Stimulated activated CD8-positive, alpha-beta memory T cell treated with anti-CD3 and anti-CD28 coated beads, Interleukin-15, amount 100 ng/mL, for 48 hours (primary cell): ENCODE data around the gene DOCK10.

Source experiments
- DNase-seq, 2 donors: peaks; one replicate each; pipeline ENCODE4 v3.0.0-alpha.2; 2020; ENCODE audit warnings: low read depth in 2 of 2

The DOCK10 gene

DNA sequence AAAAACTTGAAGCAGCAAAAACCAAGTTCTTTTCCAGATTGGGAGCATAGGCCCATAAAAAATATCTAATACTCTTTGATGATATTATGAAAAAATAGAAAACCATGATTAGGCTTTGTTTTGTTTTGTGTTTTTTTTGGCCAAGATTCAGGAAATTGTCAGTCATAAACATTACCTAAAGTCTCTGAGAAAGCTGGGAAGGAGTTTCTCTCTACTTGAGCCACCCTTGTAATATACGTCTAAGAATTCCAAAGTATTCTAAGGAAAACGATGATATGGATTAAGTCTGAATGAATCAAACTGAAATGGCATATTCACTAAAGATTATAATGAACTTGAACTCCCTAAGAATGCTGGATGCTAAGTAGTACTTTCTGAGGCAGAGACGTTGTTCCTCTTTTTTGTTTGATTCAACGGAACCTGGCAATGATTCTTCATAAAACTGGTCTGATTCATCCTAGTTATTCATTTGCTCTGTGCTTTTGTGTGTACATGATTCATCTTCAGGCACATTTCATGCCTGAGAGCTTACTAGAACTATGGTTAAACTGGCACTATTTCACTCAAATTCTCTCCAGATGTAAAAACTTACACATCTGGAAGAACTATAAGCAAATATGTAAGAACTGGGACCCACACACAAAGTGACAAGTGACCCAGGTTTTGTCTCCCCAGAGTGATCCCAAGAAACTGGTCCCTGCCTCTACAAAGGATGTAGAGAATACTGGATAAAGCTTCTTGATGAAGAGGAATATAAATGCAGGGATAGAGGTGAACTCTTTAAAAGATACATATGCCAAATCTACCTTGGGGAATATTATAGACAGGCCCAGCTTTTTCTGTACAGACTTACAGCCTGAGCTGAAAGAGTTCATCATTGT lies 159.7 kb downstream of the DOCK10 start:
- no peak for DNase-seq

DNA sequence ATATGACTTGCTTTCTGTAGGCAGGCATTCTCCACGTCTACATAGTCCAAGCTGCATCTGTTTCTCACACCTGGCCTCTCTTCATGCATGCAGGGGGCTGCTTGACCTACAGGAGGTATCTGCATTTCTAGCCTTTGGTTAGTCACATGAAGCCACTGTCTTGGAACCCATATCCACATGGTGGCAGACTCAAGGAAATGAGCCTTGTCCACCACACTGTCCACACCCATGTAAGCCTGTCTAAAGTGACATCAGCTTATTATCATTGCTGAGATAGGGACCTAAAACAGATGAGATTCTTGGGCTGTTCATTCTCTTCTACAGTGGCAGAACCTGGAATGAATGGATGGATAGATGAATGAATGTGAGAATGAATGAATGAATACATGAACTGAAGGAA lies 160.4 kb downstream of the DOCK10 start:
- DNase-seq, result no peak

DNA sequence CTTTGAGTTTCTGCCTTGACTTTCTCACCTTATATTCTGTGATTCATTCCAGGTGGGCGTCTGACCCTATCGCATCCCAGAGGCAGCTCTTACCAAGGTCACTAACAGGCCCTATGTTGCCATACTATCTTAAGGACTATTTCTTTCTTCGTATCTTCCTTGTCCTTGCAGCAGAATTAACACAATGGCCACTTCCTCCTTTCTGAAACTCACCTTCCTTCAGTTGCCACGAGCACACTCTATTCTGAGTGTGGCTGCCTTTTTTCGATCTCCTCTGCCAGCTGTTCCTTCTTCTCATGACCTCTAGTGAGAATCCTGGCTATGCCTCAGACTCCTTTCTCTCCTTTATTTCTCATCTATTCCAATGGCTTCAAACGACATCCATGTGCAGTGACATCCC lies 165.7 kb downstream of the DOCK10 start:
- no peak for DNase-seq

- no peak for DNase-seq
Observed at GRCh38 chr2:224875841-224876240, 166.4 kb downstream of the DOCK10 start.

- no peak for DNase-seq
Observed at GRCh38 chr2:224875153-224875552, 167.1 kb downstream of the DOCK10 start.

DNA sequence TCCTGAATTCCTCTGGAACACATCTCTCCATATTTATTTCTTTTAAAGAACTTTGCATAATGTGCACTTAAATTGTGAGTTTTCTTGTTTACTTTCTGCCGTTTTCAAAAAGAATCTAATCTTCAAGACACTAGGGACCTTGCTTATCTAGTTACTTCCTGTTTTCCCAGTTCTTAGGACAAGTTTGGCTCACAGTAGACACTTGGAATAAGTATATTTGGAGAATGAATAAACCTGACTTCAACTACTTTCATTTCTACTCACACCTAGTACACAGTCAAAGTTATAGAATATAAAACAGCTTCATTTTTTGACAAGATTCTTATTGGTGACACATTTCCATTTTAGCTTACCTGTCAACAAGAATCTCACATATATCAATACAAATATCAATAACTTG lies 170.5 kb downstream of the DOCK10 start:
- no peak for DNase-seq

- DNase-seq, result no peak
Observed at GRCh38 chr2:224870341-224870740, 171.9 kb downstream of the DOCK10 start.

DNA sequence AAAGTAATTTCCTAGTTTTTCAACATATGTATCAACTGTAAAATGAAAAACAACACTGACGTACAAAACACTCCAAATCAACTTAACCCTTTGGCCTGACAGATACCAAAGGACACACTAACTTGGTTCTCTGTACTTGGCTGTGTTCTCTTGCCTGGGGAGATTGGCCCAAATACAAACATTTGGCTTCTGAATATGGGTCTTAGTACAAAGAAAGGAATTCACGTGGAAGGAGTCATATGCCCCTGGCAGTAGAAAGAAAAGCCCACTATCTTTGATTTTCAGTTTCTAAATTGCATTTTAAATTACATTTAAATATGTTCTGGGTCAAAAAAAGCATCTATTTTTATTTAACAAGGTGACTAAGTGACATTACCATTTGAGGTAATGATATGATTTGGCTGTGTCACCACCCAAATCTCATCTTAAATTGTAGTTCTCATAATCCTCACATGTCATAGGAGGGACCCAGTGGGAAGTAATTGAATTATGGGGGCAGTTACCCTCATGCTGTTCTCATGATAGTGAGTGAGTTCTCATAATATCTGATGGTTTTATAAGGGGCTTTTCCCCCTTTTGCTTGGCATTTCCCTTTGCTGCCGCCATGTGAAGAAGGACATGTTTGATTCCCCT lies 172.6 kb downstream of the DOCK10 start:
- DNase-seq, result no peak

GRCh38 chr2:224865016-224865415 lies 177.3 kb downstream of the DOCK10 start:
- DNase-seq, result no peak

- DNase-seq, result no peak
Observed at GRCh38 chr2:224861266-224861665, 181.0 kb downstream of the DOCK10 start.

GRCh38 chr2:224860786-224861185 lies 181.5 kb downstream of the DOCK10 start:
- no peak for DNase-seq

DNA sequence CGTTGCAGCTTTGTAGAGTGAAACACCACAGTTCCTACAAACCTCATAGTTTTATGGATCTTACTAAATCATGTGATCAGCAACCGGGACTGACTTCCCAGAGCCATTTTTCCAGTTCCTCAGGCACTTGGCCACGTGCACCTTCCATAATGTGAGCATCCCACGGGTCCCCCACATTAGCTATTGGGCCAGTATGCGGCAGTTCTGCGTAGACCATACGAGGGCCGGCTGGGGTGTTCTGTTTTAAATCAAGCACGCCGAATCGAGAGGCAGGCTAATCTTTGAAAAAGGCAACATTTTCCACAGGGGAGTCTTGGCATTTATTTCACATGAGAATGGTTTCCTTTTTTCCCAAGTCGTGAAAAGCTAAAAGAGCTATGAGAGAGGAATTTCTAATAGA lies 190.5 kb downstream of the DOCK10 start:
- DNase-seq, result no peak

- DNase-seq, result no peak
Observed at GRCh38 chr2:224850081-224850480, 192.2 kb downstream of the DOCK10 start.

- DNase-seq, result no peak
Observed at GRCh38 chr2:224849264-224849663, 193.0 kb downstream of the DOCK10 start.

- no peak for DNase-seq
Observed at GRCh38 chr2:224847961-224848850, 194.1 kb downstream of the DOCK10 start.

GRCh38 chr2:224847381-224847780 lies 194.9 kb downstream of the DOCK10 start:
- DNase-seq, result no peak

DNA sequence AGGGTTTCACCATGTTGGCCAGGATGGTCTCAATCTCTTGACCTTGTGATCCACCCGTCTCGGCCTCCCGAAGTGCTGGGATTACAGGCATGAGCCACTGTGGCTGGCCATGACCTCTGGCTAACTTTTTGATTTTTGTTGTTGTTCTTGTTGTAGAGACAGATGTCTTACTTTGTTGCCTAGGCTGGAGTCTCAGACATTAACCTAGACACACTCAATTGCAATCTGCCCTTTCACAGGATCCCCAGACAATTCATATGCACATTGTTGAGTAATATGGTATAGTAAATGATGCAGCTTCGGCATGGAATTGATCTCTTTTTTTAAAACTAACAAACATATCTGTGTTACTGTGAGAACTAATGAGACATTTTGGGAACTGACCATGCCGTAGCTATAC lies 195.6 kb downstream of the DOCK10 start:
- no peak for DNase-seq

DNA sequence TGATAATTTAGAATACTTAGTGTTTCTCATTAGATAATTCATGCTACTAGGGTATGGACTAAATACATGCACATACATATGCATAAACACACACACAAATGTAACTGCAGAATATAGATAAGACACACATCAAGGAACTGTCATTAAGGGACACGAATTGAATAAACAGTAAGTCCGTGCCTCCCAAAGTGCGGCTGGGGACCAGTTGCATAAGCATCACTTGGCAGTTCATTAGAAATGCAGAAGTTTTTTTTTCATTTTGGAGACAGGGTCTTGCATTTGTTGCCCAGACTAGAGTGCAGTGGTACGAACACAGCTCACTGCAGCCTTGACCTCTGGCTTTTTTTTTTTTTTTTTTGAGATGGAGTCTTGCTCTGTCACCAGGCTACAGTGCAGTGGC lies 196.1 kb downstream of the DOCK10 start:
- DNase-seq, result no peak

DNA sequence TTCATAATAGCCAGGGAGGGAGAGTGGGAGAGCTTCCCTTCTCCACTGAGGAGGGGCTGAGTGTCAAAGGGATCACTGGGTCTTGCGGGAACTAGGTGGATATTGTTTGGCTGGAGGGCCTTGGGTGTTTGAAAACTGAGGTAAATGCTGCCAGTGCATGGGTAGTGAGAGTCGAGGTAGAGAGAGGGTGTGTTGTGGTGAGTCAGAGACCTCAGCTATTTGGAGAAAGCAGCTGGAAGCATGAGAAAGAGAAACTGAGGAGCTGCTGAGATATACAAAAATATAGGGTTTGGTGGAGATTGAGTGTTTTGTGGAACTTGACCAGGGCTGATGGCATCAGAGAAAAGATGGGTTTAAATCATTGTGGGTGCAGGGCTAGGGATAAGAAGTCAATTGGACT lies 199.1 kb downstream of the DOCK10 start:
- no peak for DNase-seq

GRCh38 chr2:224841910-224842309 lies 200.4 kb downstream of the DOCK10 start:
- no peak for DNase-seq

DNA sequence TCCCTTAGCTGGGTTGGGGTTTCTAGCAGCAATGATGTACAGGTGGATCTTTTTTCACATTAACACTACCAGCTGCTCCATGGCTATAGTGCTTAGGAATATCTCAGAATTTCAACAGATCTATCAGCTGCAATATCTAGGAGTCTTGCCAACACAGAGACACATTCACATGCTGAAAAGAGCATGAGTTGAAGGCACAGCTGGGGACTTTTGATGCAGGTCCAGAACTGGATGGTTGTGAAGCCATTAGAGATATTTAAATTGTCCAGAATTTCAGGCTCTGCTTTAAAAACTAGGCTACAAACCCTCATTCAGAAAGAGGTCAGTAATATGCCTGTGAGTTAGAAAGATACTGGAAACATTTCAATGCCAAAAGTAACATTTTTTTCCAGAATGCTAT lies 203.9 kb downstream of the DOCK10 start:
- DNase-seq, result no peak

- no peak for DNase-seq
Observed at GRCh38 chr2:224837558-224837957, 204.7 kb downstream of the DOCK10 start.
